ENCODE measurements around the gene RHOA.
"Not testable (repeated sequence)": the region's sequence is repeated elsewhere in the genome, so short reads cannot be mapped to it uniquely, and the experiment has no call there.

The RHOA gene

DNA sequence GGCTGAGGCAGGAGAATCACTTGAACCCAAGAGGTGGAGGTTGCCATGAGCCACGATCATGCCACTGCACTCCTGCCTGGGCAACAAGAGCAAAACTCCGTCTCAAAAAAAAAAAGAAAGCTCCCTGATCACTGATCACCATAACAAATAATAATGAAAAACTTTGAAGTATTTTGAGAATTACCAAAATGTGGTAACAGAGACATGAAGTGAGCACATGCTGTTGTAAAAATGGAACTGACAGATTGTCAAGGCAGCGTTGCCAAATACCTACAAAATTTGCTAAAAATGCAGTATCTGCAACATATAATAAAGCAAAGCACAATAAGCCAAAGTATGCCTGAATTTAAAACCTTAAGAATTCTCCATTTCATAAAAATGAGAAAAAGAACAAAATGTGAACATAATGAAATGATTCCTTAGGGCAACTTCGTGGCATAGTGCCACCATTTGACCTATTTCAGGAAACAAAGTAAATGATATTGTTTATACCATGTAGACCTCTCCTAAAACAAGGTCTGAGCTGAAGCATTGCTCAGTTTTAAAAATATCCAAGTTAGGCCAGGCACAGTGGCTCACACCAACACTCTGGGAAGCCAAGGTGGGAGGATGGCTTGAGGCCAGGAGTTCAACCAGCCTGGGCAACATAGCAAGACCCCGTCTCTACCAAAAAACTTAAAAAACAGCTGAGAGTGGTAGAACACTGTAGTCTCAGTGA lies 77.7 kb downstream of the RHOA start:
- peaks cover 67% of the 10 kb centered on the region for H3K36me3 ChIP-seq (ENCODE audit: control insufficient read depth, low read length)
- H3K79me2 ChIP-seq (ENCODE audit: control insufficient read depth, low read length) = peaks cover 40% of the 10 kb centered on the region
- H3K4me2 ChIP-seq (ENCODE audit: low read length) = no peak overlapping the region

DNA sequence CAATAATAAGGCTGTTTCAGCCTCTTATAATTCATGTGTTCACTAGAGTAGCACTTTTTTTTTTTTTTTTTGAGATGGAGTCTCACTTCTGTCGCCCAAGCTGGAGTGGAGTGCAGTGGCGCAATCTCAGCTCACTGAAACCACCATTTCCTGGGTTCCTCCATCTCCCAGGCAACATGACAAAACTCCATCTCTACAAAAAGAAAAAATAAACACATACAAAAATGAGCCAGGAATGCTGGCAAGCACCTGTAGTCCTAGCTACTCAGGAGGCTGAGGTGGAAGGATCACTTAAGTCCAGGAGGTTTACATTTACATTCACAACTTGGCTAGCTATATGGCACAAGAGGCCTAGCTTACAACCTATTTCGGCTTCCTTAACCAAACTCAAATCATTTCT lies 78.7 kb downstream of the RHOA start:
- Histone ChIP-seq H3F3A (ENCODE audit: control insufficient read depth, insufficient read depth) (no peaks in the 10 kb centered on the region; the same call in 1 of the 2 replicates), H3K27ac (ENCODE audit: low read depth, low read length) (no peak overlapping the region), H3K79me2 (ENCODE audit: control insufficient read depth, low read length) (peaks cover 30% of the 10 kb centered on the region), H3K4me3 (ENCODE audit: low read length) (no peak overlapping the region), H3K36me3 (ENCODE audit: control insufficient read depth, low read length) (peaks cover 70% of the 10 kb centered on the region), H3K27me3 (ENCODE audit: control insufficient read depth, low read length) (no peaks in the 10 kb centered on the region), H4K20me1 (ENCODE audit: control insufficient read depth, insufficient read depth, low read depth, low read length) (no peaks in the 10 kb centered on the region), H3K9me3 (ENCODE audit: control insufficient read depth, insufficient read depth, low read length) (no peaks in the 10 kb centered on the region), H3K4me1 (ENCODE audit: control insufficient read depth, low read length) (no peaks in the 10 kb centered on the region), H3K4me2 (ENCODE audit: low read length) (no peak overlapping the region), H3K9me2 (replicated peaks; ENCODE audit: control insufficient read depth, low read length) (no peaks in the 10 kb centered on the region)
- no peak for TF ChIP-seq EZH2phosphoT487 (IDR thresholded peaks at IDR 0.05; ENCODE audit: borderline replicate concordance, low read length)

More for the DNA sequence above, 77.7 kb downstream of the RHOA start:
- TF ChIP-seq, protein P1, sequence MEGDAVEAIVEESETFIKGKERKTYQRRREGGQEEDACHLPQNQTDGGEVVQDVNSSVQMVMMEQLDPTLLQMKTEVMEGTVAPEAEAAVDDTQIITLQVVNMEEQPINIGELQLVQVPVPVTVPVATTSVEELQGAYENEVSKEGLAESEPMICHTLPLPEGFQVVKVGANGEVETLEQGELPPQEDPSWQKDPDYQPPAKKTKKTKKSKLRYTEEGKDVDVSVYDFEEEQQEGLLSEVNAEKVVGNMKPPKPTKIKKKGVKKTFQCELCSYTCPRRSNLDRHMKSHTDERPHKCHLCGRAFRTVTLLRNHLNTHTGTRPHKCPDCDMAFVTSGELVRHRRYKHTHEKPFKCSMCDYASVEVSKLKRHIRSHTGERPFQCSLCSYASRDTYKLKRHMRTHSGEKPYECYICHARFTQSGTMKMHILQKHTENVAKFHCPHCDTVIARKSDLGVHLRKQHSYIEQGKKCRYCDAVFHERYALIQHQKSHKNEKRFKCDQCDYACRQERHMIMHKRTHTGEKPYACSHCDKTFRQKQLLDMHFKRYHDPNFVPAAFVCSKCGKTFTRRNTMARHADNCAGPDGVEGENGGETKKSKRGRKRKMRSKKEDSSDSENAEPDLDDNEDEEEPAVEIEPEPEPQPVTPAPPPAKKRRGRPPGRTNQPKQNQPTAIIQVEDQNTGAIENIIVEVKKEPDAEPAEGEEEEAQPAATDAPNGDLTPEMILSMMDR (IDR thresholded peaks at IDR 0.05; ENCODE audit: low read depth, low read length, poor library complexity, severe bottlenecking) = no peak
- TF ChIP-seq EZH2phosphoT487 (IDR thresholded peaks at IDR 0.05; ENCODE audit: borderline replicate concordance, low read length) = no peak
- Histone ChIP-seq H3K4me3 (ENCODE audit: low read length) (no peak overlapping the region), H3F3A (ENCODE audit: control insufficient read depth, insufficient read depth) (peaks cover under 1% of the 10 kb centered on the region; the same call in 1 of the 2 replicates), H3K27ac (ENCODE audit: low read depth, low read length) (no peak overlapping the region), H3K27me3 (ENCODE audit: control insufficient read depth, low read length) (no peaks in the 10 kb centered on the region), H4K20me1 (ENCODE audit: control insufficient read depth, insufficient read depth, low read depth, low read length) (no peaks in the 10 kb centered on the region), H3K9me2 (replicated peaks; ENCODE audit: control insufficient read depth, low read length) (no peaks in the 10 kb centered on the region), H3K9me3 (ENCODE audit: control insufficient read depth, insufficient read depth, low read length) (no peaks in the 10 kb centered on the region), H3K4me1 (ENCODE audit: control insufficient read depth, low read length) (peaks cover 7% of the 10 kb centered on the region)

DNA sequence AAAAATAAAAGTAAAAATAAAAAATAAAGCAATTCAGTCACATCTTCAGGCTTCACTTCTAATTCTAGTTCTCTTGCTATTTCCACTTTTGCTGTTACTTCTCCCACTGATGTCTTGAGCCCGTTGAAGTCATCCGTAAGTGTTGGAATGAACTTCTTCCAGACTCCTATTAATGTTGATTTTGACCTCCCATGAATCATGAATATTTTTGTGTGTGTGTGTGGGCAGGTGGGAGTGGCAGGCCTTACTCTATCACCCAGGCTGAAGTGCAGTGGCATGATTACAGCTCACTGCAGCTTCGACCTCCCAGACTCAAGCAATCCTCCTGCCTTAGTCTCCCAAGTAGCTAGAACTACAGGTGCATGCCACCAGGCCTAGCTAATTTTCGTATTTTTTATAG lies 82.6 kb downstream of the RHOA start:
- no peaks in the 10 kb centered on the region for H3K27me3 ChIP-seq (ENCODE audit: control insufficient read depth, low read length)
- H3K27ac ChIP-seq (ENCODE audit: low read depth, low read length) = no peak overlapping the region
- H3K4me1 ChIP-seq (ENCODE audit: control insufficient read depth, low read length) = no peaks in the 10 kb centered on the region
- H3F3A ChIP-seq (ENCODE audit: control insufficient read depth, insufficient read depth) = no peaks in the 10 kb centered on the region
- H3K9me3 ChIP-seq (ENCODE audit: control insufficient read depth, insufficient read depth, low read length) = no peaks in the 10 kb centered on the region
- no peaks in the 10 kb centered on the region for H4K20me1 ChIP-seq (ENCODE audit: control insufficient read depth, insufficient read depth, low read depth, low read length)
- peaks cover 73% of the 10 kb centered on the region for H3K36me3 ChIP-seq (ENCODE audit: control insufficient read depth, low read length)
- H3K9me2 ChIP-seq (replicated peaks; ENCODE audit: control insufficient read depth, low read length) = no peaks in the 10 kb centered on the region
- no peak overlapping the region for H3K4me3 ChIP-seq (ENCODE audit: low read length)
- H3K4me2 ChIP-seq (ENCODE audit: low read length) = no peak overlapping the region
- TF ChIP-seq EZH2phosphoT487 (IDR thresholded peaks at IDR 0.05; ENCODE audit: borderline replicate concordance, low read length) = no peak
- TF ChIP-seq, protein P1 (IDR thresholded peaks at IDR 0.05; ENCODE audit: low read depth, low read length, poor library complexity, severe bottlenecking) = no peak
- peaks cover 7% of the 10 kb centered on the region; the same call in 1 of the 2 replicates for H3K79me2 ChIP-seq (ENCODE audit: control insufficient read depth, low read length)

DNA sequence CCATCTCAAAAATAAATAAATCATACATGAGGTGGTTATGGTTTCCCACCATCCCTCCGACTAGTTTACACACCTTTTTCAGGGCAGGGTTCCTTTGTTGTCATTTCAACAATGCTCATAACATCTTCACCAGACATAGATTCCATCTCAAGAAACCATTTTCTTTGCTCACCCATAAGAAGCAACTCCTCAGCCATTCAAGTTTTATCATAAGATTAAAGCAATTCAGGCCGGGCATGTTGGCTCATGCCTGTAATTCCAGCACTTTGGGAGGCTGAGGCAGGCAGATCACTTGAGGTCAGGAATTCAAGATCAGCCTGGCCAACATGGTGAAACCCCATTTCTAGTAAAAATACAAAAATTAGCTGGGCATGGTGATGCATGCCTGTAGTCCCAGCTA lies 83.4 kb downstream of the RHOA start:
- not testable (repeated sequence) for H3K4me1 ChIP-seq (ENCODE audit: control insufficient read depth, low read length); H3F3A ChIP-seq (ENCODE audit: control insufficient read depth, insufficient read depth); H3K9me3 ChIP-seq (ENCODE audit: control insufficient read depth, insufficient read depth, low read length); H3K79me2 ChIP-seq (ENCODE audit: control insufficient read depth, low read length); H3K27me3 ChIP-seq (ENCODE audit: control insufficient read depth, low read length); H3K4me3 ChIP-seq (ENCODE audit: low read length); H3K27ac ChIP-seq (ENCODE audit: low read depth, low read length); H4K20me1 ChIP-seq (ENCODE audit: control insufficient read depth, insufficient read depth, low read depth, low read length); H3K9me2 ChIP-seq (replicated peaks; ENCODE audit: control insufficient read depth, low read length); H3K4me2 ChIP-seq (ENCODE audit: low read length)
- H3K36me3 ChIP-seq (ENCODE audit: control insufficient read depth, low read length) = peaks cover 73% of the 10 kb centered on the region
